Neural cell (in vitro differentiated cells): ENCODE measurements around the gene OXSR1. TPM values are rescaled to one million over a fixed set of nuclear protein-coding genes. Genes with fewer than 3 reads are reported as not detected.

ENCODE experiments used
- H2AFZ ChIP-seq: fragments of 200-600, 300-800 bp; sonication (generic), shearing (Covaris generic); 2 replicates; pipeline ENCODE4 v1.6.0; 2014; ENCODE audit warnings: low read depth, mild to moderate bottlenecking, antibody characterized with exemption, low read length, moderate library complexity
- H3F3A ChIP-seq: fragments of 200-600 bp; shearing (Covaris generic); 2 replicates; pipeline ENCODE4 v1.6.1; 2016; ENCODE audit warnings: mild to moderate bottlenecking, moderate library complexity, mixed read lengths, antibody characterized with exemption, low read length; ENCODE audit not compliant: insufficient read depth, poor library complexity, severe bottlenecking
- H3K27ac ChIP-seq: fragments of 200-600, 300-800 bp; sonication (generic), shearing (Covaris generic); 2 replicates; pipeline ENCODE4 v1.5.1; 2014; ENCODE audit warnings: mild to moderate bottlenecking, low read length, moderate library complexity
- H3K27me3 ChIP-seq: fragments of 300-800, 200-600 bp; sonication (generic), shearing (Covaris generic); 2 replicates; pipeline ENCODE4 v1.6.0; 2014; ENCODE audit warnings: mild to moderate bottlenecking, low read depth, low read length, moderate library complexity; ENCODE audit not compliant: insufficient read depth
- H3K36me3 ChIP-seq: fragments of 300-800, 200-600 bp; sonication (generic), shearing (Covaris generic); 2 replicates; pipeline ENCODE4 v1.5.1; 2014; ENCODE audit warnings: mild to moderate bottlenecking, antibody characterized with exemption, low read length, moderate library complexity; ENCODE audit not compliant: insufficient read depth
- H3K4me2 ChIP-seq: fragments of 300-800, 200-600 bp; sonication (generic), shearing (Covaris generic); 2 replicates; pipeline ENCODE4 v1.6.0; 2014; ENCODE audit warnings: mild to moderate bottlenecking, low read length
- H3K4me3 ChIP-seq: fragments of 300-800, 200-600 bp; sonication (generic), shearing (Covaris generic); 2 replicates; pipeline ENCODE4 v1.5.1; 2014; ENCODE audit warnings: mild to moderate bottlenecking, low read length, moderate library complexity
- H3K79me2 ChIP-seq: fragments of 200-600 bp; shearing (Covaris generic); replicated peaks from 2 replicates; pipeline ENCODE4 v1.6.0; 2014; ENCODE audit warnings: mild to moderate bottlenecking, low read length, moderate library complexity; ENCODE audit not compliant: insufficient read depth
- H3K9ac ChIP-seq: fragments of 300-800, 200-600 bp; sonication (generic), shearing (Covaris generic); 2 replicates; pipeline ENCODE4 v1.6.1; 2016; ENCODE audit warnings: mild to moderate bottlenecking, low read length, mixed read lengths
- H3K9me2 ChIP-seq: fragments of 200-600 bp; shearing (Covaris generic); 2 replicates; pipeline ENCODE4 v1.6.1; 2016; ENCODE audit warnings: mild to moderate bottlenecking, low read length, mixed read lengths; ENCODE audit not compliant: insufficient read depth
- H3K9me3 ChIP-seq: fragments of 200-600, 300-800 bp; sonication (generic), shearing (Covaris generic); 2 replicates; pipeline ENCODE4 v1.6.1; 2016; ENCODE audit warnings: mild to moderate bottlenecking, mixed run types, low read length, moderate library complexity, mixed read lengths
- H4K20me1 ChIP-seq: fragments of 200-600 bp; shearing (Covaris generic); 2 replicates; pipeline ENCODE4 v1.6.1; 2016; ENCODE audit warnings: mild to moderate bottlenecking, mixed run types; ENCODE audit not compliant: insufficient read depth
- EP300 ChIP-seq: fragments of 450-650 bp; conservative IDR thresholded peaks from 2 replicates; pipeline ENCODE4 v1.6.1; 2014; ENCODE audit warnings: antibody characterized with exemption, mild to moderate bottlenecking, moderate library complexity; ENCODE audit not compliant: poor library complexity, severe bottlenecking
- EZH2 ChIP-seq: fragments of 200-600, 300-800 bp; shearing (Covaris generic), sonication (generic); IDR thresholded peaks from 2 replicates; pipeline ENCODE4 v1.6.1; 2014; ENCODE audit warnings: antibody characterized with exemption, low read length, borderline replicate concordance, mild to moderate bottlenecking; ENCODE audit not compliant: insufficient read depth, poor library complexity, severe bottlenecking
- MXI1 ChIP-seq: fragments of 450-650 bp; conservative IDR thresholded peaks from 2 replicates; pipeline ENCODE4 v1.6.1; 2014; ENCODE audit warnings: antibody characterized with exemption, mild to moderate bottlenecking; ENCODE audit not compliant: poor library complexity, severe bottlenecking
- POLR2AphosphoS5 ChIP-seq: IDR thresholded peaks from 2 replicates; pipeline ENCODE4 v1.6.1; 2012
- RAD21 ChIP-seq: fragments of 450-650 bp; conservative IDR thresholded peaks from 2 replicates; pipeline ENCODE4 v1.6.1; 2014; ENCODE audit warnings: antibody characterized with exemption, mild to moderate bottlenecking, moderate library complexity
- SMC3 ChIP-seq: fragments of 450-650 bp; conservative IDR thresholded peaks from 2 replicates; pipeline ENCODE4 v1.6.1; 2014; ENCODE audit warnings: antibody characterized with exemption, mild to moderate bottlenecking, moderate library complexity; ENCODE audit not compliant: poor library complexity
- TAF1 ChIP-seq: IDR thresholded peaks from 2 replicates; pipeline ENCODE4 v1.6.1; 2012; ENCODE audit warnings: low read depth
- polyA plus RNA-seq: library from polyadenylated mRNA; depleted of rRNA; stranded (reverse); fragments of >200 nt; gene quantifications from 2 replicates; pipeline ENCODE4 v1.2.3, GENCODE V29; 2014
- TF ChIP-seq, protein P1 (sequence below): fragments of 450-650 bp; IDR thresholded peaks from 2 replicates; pipeline ENCODE4 v1.5.1; 2014; ENCODE audit warnings: antibody characterized with exemption, mild to moderate bottlenecking, moderate library complexity; ENCODE audit not compliant: poor library complexity, severe bottlenecking
- TF ChIP-seq, protein P2 (sequence below): IDR thresholded peaks from 2 replicates; pipeline ENCODE4 v1.6.1; 2012; ENCODE audit warnings: borderline replicate concordance

Gene OXSR1
- polyA plus RNA-seq, 1 donor from 2014 or later: 50.8 TPM

DNA sequence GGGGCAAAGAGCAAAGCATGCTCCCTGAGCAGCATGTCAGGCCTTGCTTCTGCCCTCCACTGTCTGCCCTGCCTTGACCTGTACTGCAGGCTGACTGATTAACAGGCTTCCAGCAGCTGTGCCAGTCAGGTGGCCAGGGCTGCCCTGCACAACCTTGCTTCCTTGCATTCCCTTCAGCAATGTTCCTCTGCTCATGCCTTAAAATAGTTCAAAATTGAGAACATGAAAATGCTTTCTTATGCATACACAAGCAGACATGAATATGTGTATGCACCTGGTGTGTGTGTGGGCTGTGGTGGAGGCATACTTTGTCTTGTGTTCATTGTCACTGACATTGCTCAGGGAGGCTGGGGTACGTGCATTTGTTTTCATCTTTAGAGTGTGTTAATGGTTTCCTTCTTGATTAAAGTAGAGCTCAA lies 99.0 kb downstream of the OXSR1 start:
- no peak overlapping the region for H2AFZ ChIP-seq
- TF ChIP-seq, protein P1, sequence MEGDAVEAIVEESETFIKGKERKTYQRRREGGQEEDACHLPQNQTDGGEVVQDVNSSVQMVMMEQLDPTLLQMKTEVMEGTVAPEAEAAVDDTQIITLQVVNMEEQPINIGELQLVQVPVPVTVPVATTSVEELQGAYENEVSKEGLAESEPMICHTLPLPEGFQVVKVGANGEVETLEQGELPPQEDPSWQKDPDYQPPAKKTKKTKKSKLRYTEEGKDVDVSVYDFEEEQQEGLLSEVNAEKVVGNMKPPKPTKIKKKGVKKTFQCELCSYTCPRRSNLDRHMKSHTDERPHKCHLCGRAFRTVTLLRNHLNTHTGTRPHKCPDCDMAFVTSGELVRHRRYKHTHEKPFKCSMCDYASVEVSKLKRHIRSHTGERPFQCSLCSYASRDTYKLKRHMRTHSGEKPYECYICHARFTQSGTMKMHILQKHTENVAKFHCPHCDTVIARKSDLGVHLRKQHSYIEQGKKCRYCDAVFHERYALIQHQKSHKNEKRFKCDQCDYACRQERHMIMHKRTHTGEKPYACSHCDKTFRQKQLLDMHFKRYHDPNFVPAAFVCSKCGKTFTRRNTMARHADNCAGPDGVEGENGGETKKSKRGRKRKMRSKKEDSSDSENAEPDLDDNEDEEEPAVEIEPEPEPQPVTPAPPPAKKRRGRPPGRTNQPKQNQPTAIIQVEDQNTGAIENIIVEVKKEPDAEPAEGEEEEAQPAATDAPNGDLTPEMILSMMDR: no peak
- TF ChIP-seq MXI1 (no peak), EP300 (no peak), EZH2 (no peak), SMC3 (no peak)
- TF ChIP-seq, protein P2, sequence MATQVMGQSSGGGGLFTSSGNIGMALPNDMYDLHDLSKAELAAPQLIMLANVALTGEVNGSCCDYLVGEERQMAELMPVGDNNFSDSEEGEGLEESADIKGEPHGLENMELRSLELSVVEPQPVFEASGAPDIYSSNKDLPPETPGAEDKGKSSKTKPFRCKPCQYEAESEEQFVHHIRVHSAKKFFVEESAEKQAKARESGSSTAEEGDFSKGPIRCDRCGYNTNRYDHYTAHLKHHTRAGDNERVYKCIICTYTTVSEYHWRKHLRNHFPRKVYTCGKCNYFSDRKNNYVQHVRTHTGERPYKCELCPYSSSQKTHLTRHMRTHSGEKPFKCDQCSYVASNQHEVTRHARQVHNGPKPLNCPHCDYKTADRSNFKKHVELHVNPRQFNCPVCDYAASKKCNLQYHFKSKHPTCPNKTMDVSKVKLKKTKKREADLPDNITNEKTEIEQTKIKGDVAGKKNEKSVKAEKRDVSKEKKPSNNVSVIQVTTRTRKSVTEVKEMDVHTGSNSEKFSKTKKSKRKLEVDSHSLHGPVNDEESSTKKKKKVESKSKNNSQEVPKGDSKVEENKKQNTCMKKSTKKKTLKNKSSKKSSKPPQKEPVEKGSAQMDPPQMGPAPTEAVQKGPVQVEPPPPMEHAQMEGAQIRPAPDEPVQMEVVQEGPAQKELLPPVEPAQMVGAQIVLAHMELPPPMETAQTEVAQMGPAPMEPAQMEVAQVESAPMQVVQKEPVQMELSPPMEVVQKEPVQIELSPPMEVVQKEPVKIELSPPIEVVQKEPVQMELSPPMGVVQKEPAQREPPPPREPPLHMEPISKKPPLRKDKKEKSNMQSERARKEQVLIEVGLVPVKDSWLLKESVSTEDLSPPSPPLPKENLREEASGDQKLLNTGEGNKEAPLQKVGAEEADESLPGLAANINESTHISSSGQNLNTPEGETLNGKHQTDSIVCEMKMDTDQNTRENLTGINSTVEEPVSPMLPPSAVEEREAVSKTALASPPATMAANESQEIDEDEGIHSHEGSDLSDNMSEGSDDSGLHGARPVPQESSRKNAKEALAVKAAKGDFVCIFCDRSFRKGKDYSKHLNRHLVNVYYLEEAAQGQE: no peak
- no peak overlapping the region for H3K9ac ChIP-seq
- H3K27ac ChIP-seq: no peak overlapping the region
- H3K4me3 ChIP-seq: no peak overlapping the region
- no peak overlapping the region for H3K4me2 ChIP-seq
- no peaks in the 10 kb centered on the region for H3K27me3 ChIP-seq
- no peaks in the 10 kb centered on the region for H4K20me1 ChIP-seq
- H3K79me2 ChIP-seq: no peaks in the 10 kb centered on the region
- no peaks in the 10 kb centered on the region for H3K9me3 ChIP-seq
- H3K9me2 ChIP-seq: no peaks in the 10 kb centered on the region
- H3K36me3 ChIP-seq: no peaks in the 10 kb centered on the region
- no peaks in the 10 kb centered on the region for H3F3A ChIP-seq

DNA sequence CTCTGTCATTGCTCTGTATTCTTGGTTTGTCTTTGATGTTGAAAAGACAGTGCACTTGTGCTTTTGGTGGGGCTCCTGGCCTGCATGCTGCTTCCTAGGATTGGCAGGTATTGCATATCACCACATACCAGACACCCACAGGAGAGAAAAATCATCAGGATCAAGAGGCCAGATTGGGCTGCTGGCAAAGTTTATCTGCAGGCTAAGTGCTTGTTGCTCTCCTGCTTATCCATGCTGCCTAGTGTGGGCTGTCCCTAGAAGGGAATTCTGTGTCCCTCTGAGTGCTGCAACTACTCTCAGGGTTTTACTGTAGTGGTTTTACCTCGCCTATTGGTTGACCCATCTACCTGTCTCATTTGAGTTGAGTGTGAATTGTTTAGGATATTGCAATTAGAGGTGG lies 99.4 kb downstream of the OXSR1 start:
- H3K4me3 ChIP-seq: no peak overlapping the region
- no peaks in the 10 kb centered on the region for H3K9me3 ChIP-seq
- H3K4me2 ChIP-seq: no peak overlapping the region
- H3K27ac ChIP-seq: no peak overlapping the region
- H3K9ac ChIP-seq: no peak overlapping the region
- H2AFZ ChIP-seq: no peak overlapping the region
- H4K20me1 ChIP-seq: no peaks in the 10 kb centered on the region
- TF ChIP-seq RAD21: no peak
- TF ChIP-seq, protein P1: no peak
- TF ChIP-seq TAF1: no peak
- TF ChIP-seq, protein P2: no peak
- TF ChIP-seq MXI1: no peak
- TF ChIP-seq EZH2: no peak
- no peak for TF ChIP-seq EP300
- no peak for TF ChIP-seq SMC3
- no peak for TF ChIP-seq POLR2AphosphoS5
- H3K36me3 ChIP-seq: no peaks in the 10 kb centered on the region
- no peaks in the 10 kb centered on the region for H3K79me2 ChIP-seq
- no peaks in the 10 kb centered on the region for H3F3A ChIP-seq
- no peaks in the 10 kb centered on the region for H3K27me3 ChIP-seq
- H3K9me2 ChIP-seq: no peaks in the 10 kb centered on the region
